HCT116 (cell line): Measurements from ENCODE around the gene RBPMS2. TPM values are rescaled to one million over a fixed set of nuclear protein-coding genes. Genes with fewer than 3 reads are reported as not detected.

Experiments used
- ATAC-seq: fragments of 200-7000 bp; cut with Tn5 transposase; 2 replicates; pipeline ENCODE4 v1.9.1; 2020; ENCODE audit warnings: mild to moderate bottlenecking, moderate library complexity
- BruUV-seq: library from RNA; stranded (reverse); fragments of 400-500 nt; replicated peaks from 2 replicates; lab custom pipeline; 2021; lab: Mats Ljungman, UMichigan
- CTCF ChIA-PET: fragments of 300-600 bp; sonication (Branson Sonifier 250); formaldehyde crosslinking; loops from one replicate; lab custom pipeline; 2021; ENCODE audit warnings: antibody characterized with exemption; lab: Charles Lee
- POLR2A ChIA-PET: fragments of 300-600, 350-600 bp; sonication (Branson Sonifier 250); formaldehyde crosslinking; loops from one replicate; lab custom pipeline; 2021; ENCODE audit warnings: antibody characterized with exemption; lab: Charles Lee
- RAD21 ChIA-PET, 2 experiments: fragments of 300-600 bp; sonication (Branson Sonifier 250); formaldehyde crosslinking; loops; one replicate each; lab custom pipeline; 2023; ENCODE audit warnings: low total read pairs in 2 of 2; ENCODE audit not compliant: uncharacterized antibody in 2 of 2, unreplicated experiment in 2 of 2, low non-redundant PET in 1 of 2; lab: Charles Lee
- DNase-seq: peaks from one replicate; pipeline ENCODE4 v3.0.0-alpha.2; 2010; ENCODE audit warnings: low read depth, low spot score
- H2AFZ ChIP-seq: fragments of 200-600 bp; shearing (Covaris generic), sonication (generic); 2 replicates; pipeline ENCODE4 v1.6.1; 2017; ENCODE audit warnings: low read depth, mixed run types, mixed read lengths, antibody characterized with exemption, low read length; ENCODE audit not compliant: poor library complexity, severe bottlenecking
- H3K27ac ChIP-seq: 2 replicates; pipeline ENCODE4 v1.5.1; 2012; ENCODE audit warnings: low read depth, low read length
- H3K27me3 ChIP-seq: fragments of 200-600 bp; sonication (generic); 2 replicates; pipeline ENCODE4 v1.6.1; 2016; ENCODE audit warnings: mixed run types, low read length, mixed read lengths; ENCODE audit not compliant: insufficient read depth
- H3K36me3 ChIP-seq, 2 experiments: fragments of 200-500 bp in 1 of 2; fragments of 200-600 bp in 1 of 2; sonication (Bioruptor generic) in 1 of 2; sonication (generic) in 1 of 2; 2 replicates each; pipeline versions ENCODE4 v1.5.1 to v1.6.1; 2014 to 2016; ENCODE audit warnings: low read length in 2 of 2, inconsistent platforms in 1 of 2, mixed read lengths in 1 of 2, mixed run types in 1 of 2; ENCODE audit not compliant: insufficient read depth in 2 of 2, control insufficient read depth in 1 of 2
- H3K4me1 ChIP-seq, 2 experiments: fragments of 200-600 bp in 1 of 2; sonication (generic) in 1 of 2; 2 replicates each; pipeline versions ENCODE4 v1.5.1 to v1.6.1; 2012 to 2017; ENCODE audit warnings: low read length in 2 of 2, inconsistent platforms in 1 of 2, mild to moderate bottlenecking in 1 of 2, mixed read lengths in 1 of 2, mixed run types in 1 of 2, moderate library complexity in 1 of 2; ENCODE audit not compliant: insufficient read depth in 2 of 2, control insufficient read depth in 1 of 2
- H3K4me2 ChIP-seq: fragments of 200-600 bp; sonication (generic); 2 replicates; pipeline ENCODE4 v1.6.1; 2017; ENCODE audit warnings: mixed run types, low read length, mixed read lengths
- H3K4me3 ChIP-seq, 2 experiments: fragments of 200-600 bp in 1 of 2; sonication (generic) in 1 of 2; replicated peaks in 1 of 2; 2 replicates each; pipeline ENCODE4 v1.5.1; 2011 to 2016; ENCODE audit warnings: low read length in 2 of 2, control low read depth in 1 of 2, low read depth in 1 of 2, mild to moderate bottlenecking in 1 of 2, mixed read lengths in 1 of 2, mixed run types in 1 of 2
- H3K79me2 ChIP-seq: fragments of 200-600 bp; sonication (generic); 2 replicates; pipeline ENCODE4 v1.6.1; 2017; ENCODE audit warnings: mild to moderate bottlenecking, mixed run types, low read length, moderate library complexity, mixed read lengths; ENCODE audit not compliant: insufficient read depth
- H3K9ac ChIP-seq: fragments of 200-600 bp; sonication (generic); 2 replicates; pipeline ENCODE4 v1.6.1; 2016; ENCODE audit warnings: low read length, mixed read lengths
- H3K9me2 ChIP-seq: fragments of 200-600 bp; sonication (generic), shearing (Covaris generic); 2 replicates; pipeline ENCODE4 v1.6.1; 2017; ENCODE audit warnings: mixed run types, mild to moderate bottlenecking, moderate library complexity; ENCODE audit not compliant: insufficient read depth
- H3K9me3 ChIP-seq, 2 experiments: fragments of 200-500 bp in 1 of 2; fragments of 200-600 bp in 1 of 2; sonication (Bioruptor generic) in 1 of 2; sonication (generic) in 1 of 2; 2 replicates each; pipeline ENCODE4 v1.6.1; 2014 to 2017; ENCODE audit warnings: low read length in 2 of 2, mixed read lengths in 2 of 2, inconsistent platforms in 1 of 2, low read depth in 1 of 2, mild to moderate bottlenecking in 1 of 2, mixed run types in 1 of 2, moderate library complexity in 1 of 2; ENCODE audit not compliant: control insufficient read depth in 1 of 2, insufficient read depth in 1 of 2
- H4K20me1 ChIP-seq: fragments of 200-600 bp; sonication (generic), shearing (Covaris generic); 2 replicates; pipeline ENCODE4 v1.6.1; 2017; ENCODE audit warnings: mixed run types, mild to moderate bottlenecking, moderate library complexity; ENCODE audit not compliant: insufficient read depth
- ATF3 ChIP-seq: IDR thresholded peaks from 2 replicates; pipeline ENCODE4 v1.6.1; 2012
- CBX3 ChIP-seq: IDR thresholded peaks from 2 replicates; pipeline ENCODE4 v1.6.1; 2012; ENCODE audit warnings: low read depth
- CEBPB ChIP-seq: IDR thresholded peaks from 2 replicates; pipeline ENCODE4 v1.6.1; 2012; ENCODE audit warnings: low read depth
- EGR1 ChIP-seq: IDR thresholded peaks from 2 replicates; pipeline ENCODE4 v1.6.1; 2012; ENCODE audit warnings: low read depth
- ELF1 ChIP-seq: IDR thresholded peaks from 2 replicates; pipeline ENCODE4 v1.6.1; 2012; ENCODE audit warnings: low read depth, borderline replicate concordance
- EZH2 ChIP-seq: fragments of 200-600 bp; sonication (generic); IDR thresholded peaks from 2 replicates; pipeline ENCODE4 v1.6.1; 2017; ENCODE audit warnings: antibody characterized with exemption, mixed run types
- EZH2phosphoT487 ChIP-seq: fragments of 200-600 bp; IDR thresholded peaks from 2 replicates; pipeline ENCODE4 v1.6.1; 2018; ENCODE audit warnings: antibody characterized with exemption, borderline replicate concordance
- FOSL1 ChIP-seq: IDR thresholded peaks from 2 replicates; pipeline ENCODE4 v1.6.1; 2012; ENCODE audit warnings: low read depth
- JUND ChIP-seq: IDR thresholded peaks from 2 replicates; pipeline ENCODE4 v1.6.1; 2012
- MAX ChIP-seq: IDR thresholded peaks from 2 replicates; pipeline ENCODE4 v1.6.1; 2012
- POLR2A ChIP-seq: IDR thresholded peaks from 2 replicates; pipeline ENCODE4 v1.7.0; 2011; ENCODE audit warnings: borderline replicate concordance; ENCODE audit not compliant: insufficient read depth, insufficient read length; ENCODE audit errors: extremely low read depth
- RAD21 ChIP-seq: IDR thresholded peaks from 2 replicates; pipeline ENCODE4 v1.6.1; 2012; ENCODE audit warnings: low read depth, mild to moderate bottlenecking
- SIN3A ChIP-seq: IDR thresholded peaks from 2 replicates; pipeline ENCODE4 v1.6.1; 2012; ENCODE audit warnings: low read depth
- SP1 ChIP-seq: IDR thresholded peaks from 2 replicates; pipeline ENCODE4 v1.6.1; 2012; ENCODE audit warnings: low read depth
- SRF ChIP-seq: IDR thresholded peaks from 2 replicates; pipeline ENCODE4 v1.6.1; 2012; ENCODE audit warnings: low read depth
- ZFX ChIP-seq: fragments of 450-650 bp; IDR thresholded peaks from 2 replicates; pipeline ENCODE4 v1.6.1; 2017
- intact Hi-C: fragments of 100-400 bp; cut with micrococcal nuclease; formaldehyde crosslinking; loops from 2 replicates; pipeline ENCODE4 v1.10.0; 2022
- total RNA-seq: library from RNA; stranded (reverse); gene quantifications from one replicate; pipeline ENCODE4 v1.2.1, GENCODE V29; 2021; ENCODE audit not compliant: unreplicated experiment

RBPMS2 gene
- total RNA-seq, 1 experiment from 2014 or later: 11.6 TPM

- Histone ChIP-seq H3K9me3 (no peaks in the 10 kb centered on the region), H3K9me2 (no peaks in the 10 kb centered on the region), H3K27me3 (no peaks in the 10 kb centered on the region), H3K27ac (no peak overlapping the region), H3K79me2 (peaks cover 67% of the 10 kb centered on the region), H2AFZ (no peak overlapping the region), H4K20me1 (peaks cover 11% of the 10 kb centered on the region; the same call in 1 of the 2 replicates), H3K36me3 (peaks cover 0 to 3% of the 10 kb centered on the region in 2 experiments; a peak in 1 of 4 replicates), H3K4me2 (peak overlapping the region; percentile 93), H3K4me1 (peaks cover 31 to 55% of the 10 kb centered on the region in 2 experiments)
- POLR2A ChIA-PET: no interaction called here
- no TSS peak for BruUV-seq
- RAD21 ChIA-PET: no interaction called here
- CTCF ChIA-PET: no interaction called here
- ATAC-seq: no peak
- TF ChIP-seq EZH2phosphoT487 (no peak), SP1 (no peak), POLR2A (no peak), MAX (no peak), RAD21 (no peak), FOSL1 (no peak), ATF3 (no peak), CBX3 (no peak), CEBPB (no peak), ELF1 (no peak), EGR1 (no peak), JUND (no peak), ZFX (no peak), SIN3A (no peak), EZH2 (no peak), SRF (no peak)
- TF ChIP-seq, all 23 proteins: peak for 0
- Histone ChIP-seq H3K4me3 (peak overlapping the region in 1 of 2 experiments; percentile 89; a peak in 1 of 4 replicates), H3K9ac (peak overlapping the region; percentile 82; the same call in 1 of the 2 replicates)
- DNase-seq: no peak
- intact Hi-C loops: no loop called here
These were observed 74.3 kb downstream of the RBPMS2 start for GRCh38 chr15:64701051-64701450.
